Ovary (tissue), 3 donors: ENCODE measurements around the gene MAGI1.

Experiments
- CTCF ChIP-seq, 3 donors: fragments of 450-650 bp in 2 of 3; fragments of 200-600 bp in 1 of 3; IDR thresholded peaks; one replicate each; pipeline versions ENCODE4 v1.5.1 to v1.8.0; 2016 to 2022; ENCODE audit warnings: antibody characterized with exemption in 3 of 3, mild to moderate bottlenecking in 1 of 3
- EP300 ChIP-seq: sonication (generic); formaldehyde crosslinking; IDR thresholded peaks from one replicate; pipeline ENCODE4 v1.6.1; 2017; ENCODE audit warnings: antibody characterized with exemption
- POLR2A ChIP-seq: fragments of 450-650 bp; IDR thresholded peaks from one replicate; pipeline ENCODE4 v1.6.1; 2017; ENCODE audit warnings: antibody characterized with exemption, mild to moderate bottlenecking, moderate library complexity
- donor health status: DM: no; HTN: no; CAD: no.

GRCh38 chr3:65422154-65422553 lies 616.6 kb downstream of the MAGI1 start:
- TF ChIP-seq CTCF (IDR thresholded peaks at IDR 0.05) (no peak), POLR2A (no peak), EP300 (no peak)
